Calu3 (cell line): ENCODE results near the gene PSME3IP1. TPM values are rescaled to one million over a fixed set of nuclear protein-coding genes. Genes with fewer than 3 reads are reported as not detected.

Experiments
- BruUV-seq: library from RNA; stranded (reverse); fragments of 400-500 nt; replicated peaks from 2 replicates; lab custom pipeline; 2021; lab: Mats Ljungman, UMichigan
- CTCF ChIA-PET: fragments of 300-600 bp; sonication (Branson Sonifier 250); formaldehyde crosslinking; loops from one replicate; lab custom pipeline; 2022; ENCODE audit warnings: antibody characterized with exemption; lab: Charles Lee
- DNase-seq: peaks from one replicate; pipeline ENCODE4 v3.0.0; 2022
- H3K27ac Mint-ChIP-seq: one replicate; pipeline ENCODE4 v1.8.0; 2022; ENCODE audit warnings: mixed read lengths; ENCODE audit not compliant: unreplicated experiment
- H3K27me3 Mint-ChIP-seq: one replicate; pipeline ENCODE4 v1.8.0; 2022; ENCODE audit warnings: mixed read lengths; ENCODE audit not compliant: unreplicated experiment
- H3K36me3 Mint-ChIP-seq: one replicate; pipeline ENCODE4 v1.8.0; 2022; ENCODE audit warnings: mild to moderate bottlenecking, moderate library complexity, mixed read lengths; ENCODE audit not compliant: insufficient read depth, unreplicated experiment
- H3K4me1 Mint-ChIP-seq: one replicate; pipeline ENCODE4 v1.8.0; 2022; ENCODE audit warnings: mild to moderate bottlenecking, low read depth, mixed read lengths; ENCODE audit not compliant: unreplicated experiment
- H3K4me3 Mint-ChIP-seq: one replicate; pipeline ENCODE4 v1.8.0; 2022; ENCODE audit warnings: mild to moderate bottlenecking, low read depth, moderate library complexity, mixed read lengths; ENCODE audit not compliant: unreplicated experiment
- H3K9me3 Mint-ChIP-seq: one replicate; pipeline ENCODE4 v1.8.0; 2022; ENCODE audit warnings: low read depth, mixed read lengths; ENCODE audit not compliant: unreplicated experiment
- intact Hi-C: fragments of 100-400 bp; cut with micrococcal nuclease; formaldehyde crosslinking; loops from one replicate; pipeline ENCODE4 v1.10.0; 2022; ENCODE audit not compliant: unreplicated experiment
- total RNA-seq: library from RNA; stranded (reverse); gene quantifications from 2 replicates; pipeline ENCODE4 v1.2.3, GENCODE V29; 2022
- TF ChIP-seq, protein P1 (sequence below): fragments of 200-600 bp; IDR thresholded peaks from one replicate; pipeline ENCODE4 v1.8.0; 2022; ENCODE audit warnings: antibody characterized with exemption; ENCODE audit not compliant: unreplicated experiment

The PSME3IP1 gene
- total RNA-seq, 1 experiment from 2014 or later, result 171 TPM

DNA sequence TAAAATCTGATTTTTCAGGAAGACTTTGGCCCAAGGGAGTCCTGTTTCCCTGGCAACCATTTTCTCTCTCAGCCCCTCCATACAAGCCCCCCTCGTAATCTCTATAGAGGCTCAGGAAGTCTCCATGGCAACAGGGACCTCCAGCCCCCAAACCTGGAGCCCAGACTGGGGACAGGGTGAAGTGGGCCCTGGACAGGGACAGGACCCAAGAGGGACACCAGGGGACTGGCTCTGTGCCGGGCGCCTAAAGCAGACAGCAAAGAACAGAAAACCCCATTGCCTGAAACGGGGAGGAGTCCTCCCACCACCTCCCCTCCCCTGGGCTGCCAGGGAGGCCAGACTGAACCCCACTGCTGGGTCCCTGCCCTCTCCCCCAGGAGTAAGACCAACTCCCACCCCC lies 52.8 kb downstream of the PSME3IP1 start:
- CTCF ChIA-PET, result interaction anchor here (0.9 kb wide), 1 partner anchor 10 kb away, joined by 3 read pairs; no protein-coding TSS in a partner anchor
- H3K4me1 Mint-ChIP-seq, result no peaks in the 10 kb centered on the region

GRCh38 chr16:57132470-57132869 lies 53.4 kb downstream of the PSME3IP1 start:
- TF ChIP-seq, protein P1, sequence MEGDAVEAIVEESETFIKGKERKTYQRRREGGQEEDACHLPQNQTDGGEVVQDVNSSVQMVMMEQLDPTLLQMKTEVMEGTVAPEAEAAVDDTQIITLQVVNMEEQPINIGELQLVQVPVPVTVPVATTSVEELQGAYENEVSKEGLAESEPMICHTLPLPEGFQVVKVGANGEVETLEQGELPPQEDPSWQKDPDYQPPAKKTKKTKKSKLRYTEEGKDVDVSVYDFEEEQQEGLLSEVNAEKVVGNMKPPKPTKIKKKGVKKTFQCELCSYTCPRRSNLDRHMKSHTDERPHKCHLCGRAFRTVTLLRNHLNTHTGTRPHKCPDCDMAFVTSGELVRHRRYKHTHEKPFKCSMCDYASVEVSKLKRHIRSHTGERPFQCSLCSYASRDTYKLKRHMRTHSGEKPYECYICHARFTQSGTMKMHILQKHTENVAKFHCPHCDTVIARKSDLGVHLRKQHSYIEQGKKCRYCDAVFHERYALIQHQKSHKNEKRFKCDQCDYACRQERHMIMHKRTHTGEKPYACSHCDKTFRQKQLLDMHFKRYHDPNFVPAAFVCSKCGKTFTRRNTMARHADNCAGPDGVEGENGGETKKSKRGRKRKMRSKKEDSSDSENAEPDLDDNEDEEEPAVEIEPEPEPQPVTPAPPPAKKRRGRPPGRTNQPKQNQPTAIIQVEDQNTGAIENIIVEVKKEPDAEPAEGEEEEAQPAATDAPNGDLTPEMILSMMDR, result no peak
- Mint-ChIP-seq H3K36me3 (peaks cover 5% of the 10 kb centered on the region), H3K9me3 (no peaks in the 10 kb centered on the region), H3K27ac (no peak overlapping the region), H3K4me1 (no peaks in the 10 kb centered on the region), H3K27me3 (no peaks in the 10 kb centered on the region), H3K4me3 (no peak overlapping the region)
- intact Hi-C loops, result no loop called here
- CTCF ChIA-PET, result interaction anchor here (0.9 kb wide), 1 partner anchor 10 kb away, joined by 3 read pairs; no protein-coding TSS in a partner anchor
- peak; percentile 24 for DNase-seq
- no TSS peak for BruUV-seq

More for the DNA sequence above, 52.8 kb downstream of the PSME3IP1 start:
- Mint-ChIP-seq H3K4me3 (no peak overlapping the region), H3K36me3 (peaks cover 9% of the 10 kb centered on the region), H3K9me3 (no peaks in the 10 kb centered on the region), H3K27ac (no peak overlapping the region), H3K27me3 (no peaks in the 10 kb centered on the region)
- DNase-seq, result no peak
- intact Hi-C loops, result no loop called here
- no TSS peak for BruUV-seq
- TF ChIP-seq, protein P1, result no peak

- intact Hi-C loops, result no loop called here
- Mint-ChIP-seq H3K27ac (no peak overlapping the region), H3K36me3 (peaks cover 5% of the 10 kb centered on the region)
These were observed 54.4 kb downstream of the PSME3IP1 start for GRCh38 chr16:57131351-57131970.

GRCh38 chr16:57130950-57131321 lies 54.9 kb downstream of the PSME3IP1 start:
- intact Hi-C loops, result no loop called here
- no peaks in the 10 kb centered on the region for H3K4me1 Mint-ChIP-seq
- TF ChIP-seq, protein P1, result no peak
- H3K4me3 Mint-ChIP-seq, result no peak overlapping the region
- H3K9me3 Mint-ChIP-seq, result no peaks in the 10 kb centered on the region
- no peaks in the 10 kb centered on the region for H3K27me3 Mint-ChIP-seq
- BruUV-seq, result no TSS peak
- no peak for DNase-seq
- CTCF ChIA-PET, result no interaction called here
- peaks cover 5% of the 10 kb centered on the region for H3K36me3 Mint-ChIP-seq
- no peak overlapping the region for H3K27ac Mint-ChIP-seq

More at GRCh38 chr16:57131351-57131970, 54.4 kb downstream of the PSME3IP1 start:
- DNase-seq, result no peak
- Mint-ChIP-seq H3K27me3 (no peaks in the 10 kb centered on the region), H3K4me1 (no peaks in the 10 kb centered on the region), H3K4me3 (no peak overlapping the region), H3K9me3 (no peaks in the 10 kb centered on the region)
- CTCF ChIA-PET, result no interaction called here
- TF ChIP-seq, protein P1, result no peak
- no TSS peak for BruUV-seq
